ENCODE measurements around the gene PNCK. TPM values are rescaled to one million over a fixed set of nuclear protein-coding genes. Genes with fewer than 3 reads are reported as not detected.

Gene PNCK
- total and polyA plus RNA-seq, 2 of the 13 experiments (the other 11 are each of a cell fraction or from before 2014, with no cell fraction given): 33.1 TPM; not detected in 1

GRCh38 chrX:153701706-153702105, 28.1 kb upstream of the PNCK start (continued):
- TF ChIP-seq ZBTB10 (CRISPR knock-in tag; IDR thresholded peaks at IDR 0.05; ENCODE audit: borderline replicate concordance): no peak
- TF ChIP-seq SYNCRIP (IDR thresholded peaks at IDR 0.05; ENCODE audit: insufficient read depth, low read depth, low read length): no peak
- no peak for TF ChIP-seq FOSL1 (CRISPR knock-in tag; IDR thresholded peaks at IDR 0.05; ENCODE audit: borderline replicate concordance)
- TF ChIP-seq RFX5 (IDR thresholded peaks at IDR 0.05; ENCODE audit: low read depth, low read length): no peak
- no peak for TF ChIP-seq NBN (conservative IDR thresholded peaks at IDR 0.05)

- H3K9ac ChIP-seq (ENCODE audit: insufficient read depth, low read depth, low read length): no peak overlapping the region
- DNase-seq (ENCODE audit: low spot score) (no peak), FAIRE-seq (no peak), ATAC-seq (no peak)
- H3K79me2 ChIP-seq (ENCODE audit: insufficient read depth, low read length): no peaks in the 10 kb centered on the region
- POLR2A ChIA-PET: no interaction called here
- H3K36me3 ChIP-seq (replicated peaks in 1 of 2; ENCODE audit: control insufficient read depth in 1 of 2, insufficient read depth in 2 of 2, low read length in 2 of 2): peaks cover 5 to 9% of the 10 kb centered on the region in 2 experiments; a peak in 3 of 5 replicates
- H2AFZ ChIP-seq (ENCODE audit: low read length): no peak overlapping the region
- no TSS peak for BruUV-seq (replicated peaks)
- WGBS (ENCODE audit: low lambda C conversion rate): no CpG with 5 or more reads among the region's 6 CpGs
- TF ChIP-seq FOXK2 (IDR thresholded peaks at IDR 0.05) (no peak), TSC22D2 (CRISPR knock-in tag; IDR thresholded peaks at IDR 0.05; ENCODE audit: borderline replicate concordance) (no peak), MAZ (IDR thresholded peaks at IDR 0.05; ENCODE audit: borderline replicate concordance, low read depth, low read length) (no peak), MAZ (CRISPR knock-in tag; IDR thresholded peaks at IDR 0.05; ENCODE audit: low read depth) (no peak), RFX5 (IDR thresholded peaks at IDR 0.05; ENCODE audit: low read depth, low read length) (no peak)
- intact Hi-C loops (cut with micrococcal nuclease; ENCODE audit: unreplicated experiment): no loop called here
- CTCF ChIA-PET (ENCODE audit: low intra/inter-chr PET ratio, low total read pairs): no interaction called here
- no peak overlapping the region for H3K4me2 ChIP-seq (ENCODE audit: low read depth, low read length)
- no peak overlapping the region for H3K27ac ChIP-seq (ENCODE audit: extremely low read length, insufficient read depth, low read length)
- H3K4me1 ChIP-seq (ENCODE audit: insufficient read depth, low read length): peaks cover 14% of the 10 kb centered on the region
- H4K20me1 ChIP-seq (ENCODE audit: insufficient read depth, low read length): 0 out of 2 replicates have a peak, but pooled peaks cover 3% of the 10 kb centered on the region
- H3K4me3 ChIP-seq (replicated peaks in 1 of 3; ENCODE audit: insufficient read depth in 1 of 3, low read depth in 2 of 3, low read length in 3 of 3): no peak overlapping the region
- no peaks in the 10 kb centered on the region for H3K9me3 ChIP-seq (ENCODE audit: low read length)
- no peaks in the 10 kb centered on the region for H3K27me3 ChIP-seq (ENCODE audit: control insufficient read depth in 1 of 2, insufficient read depth in 2 of 2, low read length in 2 of 2)
- in situ Hi-C loops (cut with HindIII; ENCODE audit: extremely low pct_ligation_motif_present, low pct_unique_long_range_greater_than_20kb): no loop called here
Observed at GRCh38 chrX:153700967-153701366, 27.4 kb upstream of the PNCK start.

All from HepG2 (cell line).